SK-N-SH (cell line): Measurements from ENCODE around the gene SEBOX. TPM values are rescaled to one million over a fixed set of nuclear protein-coding genes. Genes with fewer than 3 reads are reported as not detected.

Experiments used
- CTCF ChIA-PET: fragments of 300-600, 350-600 bp; formaldehyde crosslinking; extraction: SDS; loops from one replicate; lab custom pipeline; 2021; lab: Yijun Ruan, JAX
- POLR2A ChIA-PET: fragments of 350-600 bp; sonication (Branson Sonifier 250); formaldehyde crosslinking; extraction: SDS; loops from one replicate; lab custom pipeline; 2020; ENCODE audit warnings: antibody characterized with exemption, inconsistent platforms; lab: Yijun Ruan, JAX
- DNase-seq: peaks from one replicate; pipeline ENCODE4 v3.0.0; 2012
- H2AFZ ChIP-seq: fragments of 200-600 bp; sonication (generic); 2 replicates; pipeline ENCODE4 v1.8.1; 2016; ENCODE audit warnings: antibody characterized with exemption, mild to moderate bottlenecking, low read depth
- H3F3A ChIP-seq: fragments of 200-600 bp; sonication (generic); replicated peaks from 2 replicates; pipeline ENCODE3; 2016; ENCODE audit warnings: antibody characterized with exemption, mild to moderate bottlenecking; ENCODE audit not compliant: insufficient read depth
- H3K27ac ChIP-seq, 2 experiments: fragments of 200-500 bp in 1 of 2; fragments of 200-600 bp in 1 of 2; sonication (Bioruptor generic) in 1 of 2; sonication (generic), shearing (Covaris generic) in 1 of 2; 2 replicates each; pipeline versions ENCODE4 v1.5.1 to v1.6.1; 2014 to 2016; ENCODE audit warnings: low read depth in 2 of 2, inconsistent platforms in 1 of 2, low read length in 1 of 2, mild to moderate bottlenecking in 1 of 2, mixed read lengths in 1 of 2
- H3K27me3 ChIP-seq: fragments of 200-600 bp; sonication (generic), shearing (Covaris generic); 2 replicates; pipeline ENCODE4 v1.6.1; 2016; ENCODE audit warnings: mixed run types; ENCODE audit not compliant: insufficient read depth
- H3K36me3 ChIP-seq, 2 experiments: fragments of 200-500 bp in 1 of 2; fragments of 200-600 bp in 1 of 2; sonication (Bioruptor generic) in 1 of 2; sonication (generic) in 1 of 2; replicated peaks in 1 of 2; 2 replicates each; pipeline versions ENCODE3 to v1.5.1; 2014 to 2016; ENCODE audit warnings: low read length in 1 of 2, mild to moderate bottlenecking in 1 of 2; ENCODE audit not compliant: insufficient read depth in 2 of 2, control insufficient read depth in 1 of 2
- H3K4me1 ChIP-seq, 2 experiments: fragments of 200-500 bp in 1 of 2; fragments of 200-600 bp in 1 of 2; sonication (Bioruptor generic) in 1 of 2; sonication (generic), shearing (Covaris generic) in 1 of 2; 2 replicates each; pipeline versions ENCODE4 v1.5.1 to v1.6.1; 2014 to 2016; ENCODE audit warnings: low read depth in 1 of 2, low read length in 1 of 2, mixed run types in 1 of 2; ENCODE audit not compliant: insufficient read depth in 2 of 2, control insufficient read depth in 1 of 2
- H3K4me2 ChIP-seq: fragments of 200-600 bp; sonication (generic), shearing (Covaris generic); 2 replicates; pipeline ENCODE4 v1.6.1; 2017; ENCODE audit warnings: mixed run types
- H3K4me3 ChIP-seq, 2 experiments: fragments of 200-500 bp in 1 of 2; fragments of 200-600 bp in 1 of 2; sonication (Bioruptor generic) in 1 of 2; sonication (generic), shearing (Covaris generic) in 1 of 2; 2 replicates each; pipeline versions ENCODE4 v1.5.1 to v1.8.1; 2014 to 2016; ENCODE audit warnings: low read depth in 2 of 2, inconsistent platforms in 1 of 2, low read length in 1 of 2, mild to moderate bottlenecking in 1 of 2, mixed read lengths in 1 of 2, moderate library complexity in 1 of 2
- H3K79me2 ChIP-seq: fragments of 200-600 bp; sonication (generic); 2 replicates; pipeline ENCODE4 v1.8.1; 2017; ENCODE audit warnings: mild to moderate bottlenecking; ENCODE audit not compliant: insufficient read depth
- H3K9ac ChIP-seq: fragments of 200-600 bp; sonication (generic); 2 replicates; pipeline ENCODE4 v1.6.1; 2017; ENCODE audit warnings: mixed run types
- H3K9me2 ChIP-seq: fragments of 200-600 bp; sonication (generic); 2 replicates; pipeline ENCODE4 v1.6.1; 2017; ENCODE audit warnings: mixed run types
- H3K9me3 ChIP-seq: fragments of 200-600 bp; sonication (generic); 2 replicates; pipeline ENCODE4 v1.6.1; 2017; ENCODE audit warnings: mixed run types, mild to moderate bottlenecking, moderate library complexity
- H4K20me1 ChIP-seq: fragments of 200-600 bp; sonication (generic); 2 replicates; pipeline ENCODE4 v1.6.1; 2017; ENCODE audit warnings: mild to moderate bottlenecking, mixed run types; ENCODE audit not compliant: insufficient read depth
- CHD2 ChIP-seq: fragments of 150-350 bp; IDR thresholded peaks from 2 replicates; pipeline ENCODE4 v1.6.1; 2018; ENCODE audit warnings: low read length; ENCODE audit not compliant: partially characterized antibody
- CTCF ChIP-seq: fragments of 200-600 bp; sonication (generic); IDR thresholded peaks from 2 replicates; pipeline ENCODE4 v1.6.1; 2017; ENCODE audit warnings: antibody characterized with exemption, mild to moderate bottlenecking, moderate library complexity
- EP300 ChIP-seq, 2 experiments: IDR thresholded peaks; 2 replicates each; pipeline versions ENCODE4 v1.4.0 to v1.6.1; 2012; ENCODE audit warnings: borderline replicate concordance in 1 of 2, low read depth in 1 of 2, low read length in 1 of 2
- FOSL2 ChIP-seq: IDR thresholded peaks from 2 replicates; pipeline ENCODE4 v1.4.0; 2012; ENCODE audit warnings: low read depth, mild to moderate bottlenecking, moderate library complexity, borderline replicate concordance
- FOXJ3 ChIP-seq: sonication (generic); formaldehyde crosslinking; IDR thresholded peaks from 2 replicates; pipeline ENCODE4 v1.5.1; 2020; ENCODE audit warnings: mild to moderate bottlenecking, missing genetic modification reagents
- GABPA ChIP-seq: IDR thresholded peaks from 2 replicates; pipeline ENCODE4 v1.4.0; 2012; ENCODE audit warnings: low read depth, mild to moderate bottlenecking
- IRF3 ChIP-seq: fragments of 150-350 bp; IDR thresholded peaks from 2 replicates; pipeline ENCODE4 v1.6.1; 2016; ENCODE audit warnings: mild to moderate bottlenecking, low read depth, low read length
- JUND ChIP-seq: IDR thresholded peaks from 2 replicates; pipeline ENCODE4 v1.4.0; 2012
- MEF2A ChIP-seq: IDR thresholded peaks from 2 replicates; pipeline ENCODE4 v1.4.0; 2012; ENCODE audit warnings: low read depth, borderline replicate concordance
- MXI1 ChIP-seq: IDR thresholded peaks from 2 replicates; pipeline ENCODE4 v1.6.1; 2012; ENCODE audit warnings: mild to moderate bottlenecking, low read depth, low read length, improper control_type of control experiment
- NFIC ChIP-seq: IDR thresholded peaks from 2 replicates; pipeline ENCODE4 v1.4.0; 2012; ENCODE audit warnings: borderline replicate concordance
- NRF1 ChIP-seq: IDR thresholded peaks from 2 replicates; pipeline ENCODE4 v1.6.1; 2012; ENCODE audit warnings: low read depth, mild to moderate bottlenecking, low read length
- POLR2AphosphoS5 ChIP-seq: IDR thresholded peaks from 2 replicates; pipeline ENCODE4 v1.6.1; 2012; ENCODE audit warnings: low read depth, low read length
- RAD21 ChIP-seq: IDR thresholded peaks from 2 replicates; pipeline ENCODE4 v1.6.1; 2012; ENCODE audit warnings: mild to moderate bottlenecking, low read length
- RCOR1 ChIP-seq: fragments of 150-350 bp; IDR thresholded peaks from 2 replicates; pipeline ENCODE4 v1.6.1; 2017; ENCODE audit warnings: antibody characterized with exemption, low read length
- RFX5 ChIP-seq: IDR thresholded peaks from 2 replicates; pipeline ENCODE4 v1.6.1; 2012; ENCODE audit warnings: mild to moderate bottlenecking, improper control_type of control experiment, low read length
- SIN3A ChIP-seq: IDR thresholded peaks from 2 replicates; pipeline ENCODE4 v1.6.1; 2012; ENCODE audit warnings: low read depth, mild to moderate bottlenecking, low read length, moderate library complexity, borderline replicate concordance
- SMC3 ChIP-seq: IDR thresholded peaks from 2 replicates; pipeline ENCODE4 v1.6.1; 2012; ENCODE audit warnings: low read depth, low read length, improper control_type of control experiment
- TAF1 ChIP-seq: IDR thresholded peaks from 2 replicates; pipeline ENCODE4 v1.6.1; 2012; ENCODE audit warnings: low read depth, mild to moderate bottlenecking, low read length, moderate library complexity, borderline replicate concordance
- USF1 ChIP-seq: IDR thresholded peaks from 2 replicates; pipeline ENCODE4 v1.4.0; 2012; ENCODE audit warnings: low read depth, borderline replicate concordance
- YY1 ChIP-seq: IDR thresholded peaks from 2 replicates; pipeline ENCODE4 v1.4.0; 2012; ENCODE audit warnings: low read depth, mild to moderate bottlenecking
- WGBS: methylation state at CpG from one replicate; pipeline ENCODE4 v1.1.6; 2017; ENCODE audit warnings: low lambda C conversion rate; 5-methylcytosine and 5-hydroxymethylcytosine counted together
- polyA plus RNA-seq, 3 experiments: library from polyadenylated mRNA; depleted of rRNA; stranded (reverse); fragments of >200 nt; gene quantifications; 2 replicates each; pipeline ENCODE4 v1.2.3, GENCODE V29; 2012
- TF ChIP-seq, protein P1 (sequence below): IDR thresholded peaks from 2 replicates; pipeline ENCODE4 v1.6.1; 2012; ENCODE audit warnings: mild to moderate bottlenecking, low read depth, low read length, moderate library complexity
- TF ChIP-seq, protein P2 (sequence below): fragments of 150-350 bp; IDR thresholded peaks from 2 replicates; pipeline ENCODE4 v1.6.1; 2017; ENCODE audit warnings: antibody characterized with exemption, low read length, low read depth, borderline replicate concordance

Gene SEBOX
- polyA plus RNA-seq, 1 of the 3 experiments (the other 2 are of a cell fraction) = not detected

GRCh38 chr17:28324781-28325180 lies 40.2 kb downstream of the SEBOX start (continued):
- TF ChIP-seq YY1 = no peak
- TF ChIP-seq RAD21 = no peak
- TF ChIP-seq RCOR1 = no peak
- no peak for TF ChIP-seq NFIC
- no peak for TF ChIP-seq EP300 (IDR thresholded peaks at IDR 0.05; ENCODE audit: borderline replicate concordance in 1 of 2, low read depth in 1 of 2, low read length in 1 of 2)
- TF ChIP-seq FOXJ3 = no peak
- TF ChIP-seq IRF3 = no peak

GRCh38 chr17:28324267-28324745 lies 40.7 kb downstream of the SEBOX start:
- Histone ChIP-seq H3K4me1 (peaks cover 0 to 8% of the 10 kb centered on the region in 2 experiments; a peak in 1 of 4 replicates), H3K9me3 (no peaks in the 10 kb centered on the region), H3K79me2 (peaks cover 25% of the 10 kb centered on the region), H3K36me3 (peaks cover 23 to 26% of the 10 kb centered on the region in 2 experiments), H3F3A (peaks cover 4% of the 10 kb centered on the region), H3K27ac (0 out of 4 replicates have a peak overlapping the region, but pooled peaks of 1 of the 2 experiments have one; percentile 3), H3K4me3 (no peak overlapping the region), H4K20me1 (no peaks in the 10 kb centered on the region), H3K9ac (no peak overlapping the region), H3K27me3 (no peaks in the 10 kb centered on the region), H3K4me2 (no peak overlapping the region), H2AFZ (no peak overlapping the region), H3K9me2 (no peaks in the 10 kb centered on the region)
- POLR2A ChIA-PET = no interaction called here
- CTCF ChIA-PET = interaction anchor here (0.7 to 1.8 kb wide), 2 partner anchors 92 to 592 kb away, joined by 3 to 6 read pairs; no protein-coding TSS in a partner anchor
- no peak for DNase-seq
- TF ChIP-seq GABPA = no peak
- no peak for TF ChIP-seq USF1
- TF ChIP-seq RAD21 = no peak
- no peak for TF ChIP-seq CHD2
- TF ChIP-seq FOXJ3 = no peak
- no peak for TF ChIP-seq TAF1
- no peak for TF ChIP-seq EP300 (IDR thresholded peaks at IDR 0.05; ENCODE audit: borderline replicate concordance in 1 of 2, low read depth in 1 of 2, low read length in 1 of 2)
- TF ChIP-seq POLR2AphosphoS5 = no peak
- TF ChIP-seq NFIC = no peak
- no peak for TF ChIP-seq SMC3
- no peak for TF ChIP-seq SIN3A
- no peak for TF ChIP-seq MEF2A
- TF ChIP-seq CTCF = no peak
- TF ChIP-seq, protein P1, sequence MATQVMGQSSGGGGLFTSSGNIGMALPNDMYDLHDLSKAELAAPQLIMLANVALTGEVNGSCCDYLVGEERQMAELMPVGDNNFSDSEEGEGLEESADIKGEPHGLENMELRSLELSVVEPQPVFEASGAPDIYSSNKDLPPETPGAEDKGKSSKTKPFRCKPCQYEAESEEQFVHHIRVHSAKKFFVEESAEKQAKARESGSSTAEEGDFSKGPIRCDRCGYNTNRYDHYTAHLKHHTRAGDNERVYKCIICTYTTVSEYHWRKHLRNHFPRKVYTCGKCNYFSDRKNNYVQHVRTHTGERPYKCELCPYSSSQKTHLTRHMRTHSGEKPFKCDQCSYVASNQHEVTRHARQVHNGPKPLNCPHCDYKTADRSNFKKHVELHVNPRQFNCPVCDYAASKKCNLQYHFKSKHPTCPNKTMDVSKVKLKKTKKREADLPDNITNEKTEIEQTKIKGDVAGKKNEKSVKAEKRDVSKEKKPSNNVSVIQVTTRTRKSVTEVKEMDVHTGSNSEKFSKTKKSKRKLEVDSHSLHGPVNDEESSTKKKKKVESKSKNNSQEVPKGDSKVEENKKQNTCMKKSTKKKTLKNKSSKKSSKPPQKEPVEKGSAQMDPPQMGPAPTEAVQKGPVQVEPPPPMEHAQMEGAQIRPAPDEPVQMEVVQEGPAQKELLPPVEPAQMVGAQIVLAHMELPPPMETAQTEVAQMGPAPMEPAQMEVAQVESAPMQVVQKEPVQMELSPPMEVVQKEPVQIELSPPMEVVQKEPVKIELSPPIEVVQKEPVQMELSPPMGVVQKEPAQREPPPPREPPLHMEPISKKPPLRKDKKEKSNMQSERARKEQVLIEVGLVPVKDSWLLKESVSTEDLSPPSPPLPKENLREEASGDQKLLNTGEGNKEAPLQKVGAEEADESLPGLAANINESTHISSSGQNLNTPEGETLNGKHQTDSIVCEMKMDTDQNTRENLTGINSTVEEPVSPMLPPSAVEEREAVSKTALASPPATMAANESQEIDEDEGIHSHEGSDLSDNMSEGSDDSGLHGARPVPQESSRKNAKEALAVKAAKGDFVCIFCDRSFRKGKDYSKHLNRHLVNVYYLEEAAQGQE = no peak
- no peak for TF ChIP-seq JUND
- TF ChIP-seq RFX5 = no peak
- no peak for TF ChIP-seq FOSL2
- no peak for TF ChIP-seq NRF1
- no peak for TF ChIP-seq MXI1
- TF ChIP-seq, protein P2, sequence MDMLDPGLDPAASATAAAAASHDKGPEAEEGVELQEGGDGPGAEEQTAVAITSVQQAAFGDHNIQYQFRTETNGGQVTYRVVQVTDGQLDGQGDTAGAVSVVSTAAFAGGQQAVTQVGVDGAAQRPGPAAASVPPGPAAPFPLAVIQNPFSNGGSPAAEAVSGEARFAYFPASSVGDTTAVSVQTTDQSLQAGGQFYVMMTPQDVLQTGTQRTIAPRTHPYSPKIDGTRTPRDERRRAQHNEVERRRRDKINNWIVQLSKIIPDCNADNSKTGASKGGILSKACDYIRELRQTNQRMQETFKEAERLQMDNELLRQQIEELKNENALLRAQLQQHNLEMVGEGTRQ = no peak
- WGBS = 81% methylated on average over 5 of the region's 5 CpGs
